Keratinocyte (primary cell): Measurements from ENCODE around the gene ABR. TPM values are rescaled to one million over a fixed set of nuclear protein-coding genes. Genes with fewer than 3 reads are reported as not detected.

Experiments
- DNase-seq: peaks from one replicate; pipeline ENCODE4 v3.0.0-alpha.2; 2011; ENCODE audit warnings: low read depth, missing footprints, low spot score
- FAIRE-seq: peaks from 2 replicates; lab custom pipeline; 2011; peaks lifted over from hg19 to GRCh38; lab: Jason Lieb, UNC
- H2AFZ ChIP-seq: 2 replicates; pipeline ENCODE4 v1.6.0; 2012; ENCODE audit warnings: low read length, control low read depth, inconsistent platforms; ENCODE audit not compliant: control insufficient read depth
- H3K27ac ChIP-seq: 2 replicates; pipeline ENCODE4 v1.5.1; 2011; ENCODE audit warnings: low read length; ENCODE audit not compliant: control insufficient read depth, insufficient read depth
- H3K27me3 ChIP-seq: 3 replicates; pipeline ENCODE4 v1.6.0; 2011; ENCODE audit warnings: low read length; ENCODE audit not compliant: control insufficient read depth, insufficient read depth; ENCODE audit errors: extremely low read depth
- H3K36me3 ChIP-seq, 2 experiments: 2 replicates in 1 of 2; 3 replicates in 1 of 2; pipeline ENCODE4 v1.5.1; 2011; ENCODE audit warnings: low read length in 2 of 2, mild to moderate bottlenecking in 1 of 2; ENCODE audit not compliant: control insufficient read depth in 2 of 2, insufficient read depth in 2 of 2; ENCODE audit errors: extremely low read depth in 1 of 2
- H3K4me1 ChIP-seq: 3 replicates; pipeline ENCODE4 v1.5.1; 2011; ENCODE audit warnings: low read length; ENCODE audit not compliant: control insufficient read depth, insufficient read depth; ENCODE audit errors: extremely low read depth
- H3K4me2 ChIP-seq: 3 replicates; pipeline ENCODE4 v1.6.0; 2011; ENCODE audit warnings: low read depth, low read length; ENCODE audit not compliant: control insufficient read depth, insufficient read depth; ENCODE audit errors: extremely low read depth
- H3K4me3 ChIP-seq, 3 experiments: fragments of 200-600 bp in 1 of 3; sonication (generic) in 1 of 3; 2 replicates in 2 of 3; 3 replicates in 1 of 3; pipeline ENCODE4 v1.5.1; 2011 to 2016; ENCODE audit warnings: low read length in 3 of 3, mild to moderate bottlenecking in 3 of 3, control low read depth in 2 of 3, inconsistent platforms in 1 of 3, low read depth in 1 of 3, mixed read lengths in 1 of 3, mixed run types in 1 of 3, moderate library complexity in 1 of 3; ENCODE audit not compliant: control insufficient read depth in 2 of 3, insufficient read depth in 2 of 3; ENCODE audit errors: extremely low read depth in 1 of 3
- H3K79me2 ChIP-seq: 2 replicates; pipeline ENCODE4 v1.6.0; 2012; ENCODE audit warnings: low read length; ENCODE audit not compliant: control insufficient read depth, insufficient read depth
- H3K9ac ChIP-seq: 3 replicates; pipeline ENCODE4 v1.6.0; 2011; ENCODE audit warnings: low read length; ENCODE audit not compliant: control insufficient read depth, insufficient read depth; ENCODE audit errors: extremely low read depth
- H3K9me1 ChIP-seq: 3 replicates; pipeline ENCODE4 v1.6.0; 2011; ENCODE audit warnings: low read length; ENCODE audit not compliant: control insufficient read depth, insufficient read depth; ENCODE audit errors: extremely low read depth
- H3K9me3 ChIP-seq: 2 replicates; pipeline ENCODE4 v1.5.1; 2012; ENCODE audit warnings: low read depth, low read length; ENCODE audit not compliant: control insufficient read depth
- H4K20me1 ChIP-seq: 3 replicates; pipeline ENCODE4 v1.6.0; 2011; ENCODE audit warnings: low read length; ENCODE audit not compliant: control insufficient read depth, insufficient read depth; ENCODE audit errors: extremely low read depth
- CTCF ChIP-seq, 3 experiments: IDR thresholded peaks in 1 of 3; conservative IDR thresholded peaks in 1 of 3; optimal IDR thresholded peaks in 1 of 3; 2 replicates in 2 of 3; 3 replicates in 1 of 3; pipeline versions ENCODE3 to v1.5.1; 2011; ENCODE audit warnings: low read length in 3 of 3, mild to moderate bottlenecking in 3 of 3, moderate library complexity in 2 of 3, control low read depth in 1 of 3, inconsistent platforms in 1 of 3; ENCODE audit not compliant: insufficient read depth in 2 of 3; ENCODE audit errors: extremely low read depth in 1 of 3
- EZH2 ChIP-seq: IDR thresholded peaks from one replicate; pipeline ENCODE4 v1.6.1; 2012; ENCODE audit warnings: inconsistent platforms, mild to moderate bottlenecking, low read length, moderate library complexity
- dilution Hi-C: fragments of 300-500 bp; cut with MboI; formaldehyde crosslinking; loops from one replicate; pipeline ENCODE4 v1.7.0; 2020; ENCODE audit warnings: low sequenced_read_pairs; ENCODE audit not compliant: extremely low pct_ligation_motif_present
- polyA plus RNA-seq, 5 experiments: library from polyadenylated mRNA; depleted of rRNA in 3 of 5; stranded (reverse) in 3 of 5; stranded (forward) in 1 of 5; unstranded in 1 of 5; fragments of >200 nt; gene quantifications; 1 replicate in 1 of 5; 2 replicates in 3 of 5; 3 replicates in 1 of 5; pipeline versions ENCODE4 v1.2.1 to v1.2.3, GENCODE V29; 2011 to 2012; ENCODE audit warnings: missing spikeins in 2 of 5, low read depth in 1 of 5, low replicate concordance in 1 of 5

ABR gene
- polyA plus RNA-seq, 1 donor (not counting 4 experiments of a cell fraction or from before 2014, with no cell fraction given) = 17.3 TPM

GRCh38 chr17:1123921-1124715, 55.7 kb downstream of the ABR start:
- Histone ChIP-seq H3K27me3 (peaks cover 16% of the 10 kb centered on the region), H3K27ac (no peak overlapping the region), H3K79me2 (no peaks in the 10 kb centered on the region), H3K9me3 (no peaks in the 10 kb centered on the region), H3K4me2 (no peak overlapping the region), H3K9me1 (no peaks in the 10 kb centered on the region), H3K4me1 (peaks cover 11% of the 10 kb centered on the region), H3K4me3 (no peak overlapping the region), H4K20me1 (no peaks in the 10 kb centered on the region), H2AFZ (no peak overlapping the region), H3K36me3 (no peaks in the 10 kb centered on the region), H3K9ac (no peak overlapping the region)
- TF ChIP-seq CTCF (optimal IDR thresholded peaks at IDR 0.05 in 1 of 3, IDR thresholded peaks at IDR 0.05 in 1 of 3, conservative IDR thresholded peaks at IDR 0.05 in 1 of 3; ENCODE audit: extremely low read depth in 1 of 3, insufficient read depth in 2 of 3, low read length in 3 of 3) (no peak), EZH2 (no peak)
- dilution Hi-C loops = no loop called here
- no peak for DNase-seq
- FAIRE-seq = no peak

DNA sequence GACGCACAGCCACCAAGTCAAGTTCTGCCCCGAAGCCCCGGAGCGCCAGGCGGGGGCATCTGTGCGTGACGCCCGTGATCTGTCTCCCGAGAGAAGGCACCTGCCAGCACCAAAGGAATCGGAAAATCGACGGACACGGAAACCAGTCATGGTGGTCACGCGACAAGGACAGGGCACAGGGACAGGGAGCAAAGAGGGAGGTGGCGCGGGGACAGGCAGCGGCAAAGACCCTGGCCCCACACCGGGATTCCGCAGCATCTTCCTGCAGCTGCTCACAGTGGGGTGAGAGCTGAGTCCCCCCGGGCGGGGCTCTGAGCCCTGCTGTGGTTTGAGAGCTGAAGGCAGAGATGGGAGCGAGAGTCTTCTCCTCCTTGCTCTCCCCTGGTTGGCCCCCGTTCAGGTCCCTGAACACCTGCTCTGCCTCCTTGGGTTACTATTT, 56.4 kb downstream of the ABR start:
- dilution Hi-C loops = no loop called here
- peaks cover 16% of the 10 kb centered on the region for H3K27me3 ChIP-seq
- peak overlapping the region; percentile 65 for H3K4me2 ChIP-seq
- H4K20me1 ChIP-seq = no peaks in the 10 kb centered on the region
- H3K27ac ChIP-seq = no peak overlapping the region
- DNase-seq (no peak), FAIRE-seq (no peak)
- no peak for TF ChIP-seq CTCF (optimal IDR thresholded peaks at IDR 0.05 in 1 of 3, IDR thresholded peaks at IDR 0.05 in 1 of 3, conservative IDR thresholded peaks at IDR 0.05 in 1 of 3; ENCODE audit: extremely low read depth in 1 of 3, insufficient read depth in 2 of 3, low read length in 3 of 3)
- no peak for TF ChIP-seq EZH2
- no peaks in the 10 kb centered on the region for H3K79me2 ChIP-seq
- no peak overlapping the region for H2AFZ ChIP-seq
- no peak overlapping the region for H3K4me3 ChIP-seq
- H3K36me3 ChIP-seq = no peaks in the 10 kb centered on the region
- no peak overlapping the region for H3K9ac ChIP-seq
- peaks cover 11% of the 10 kb centered on the region for H3K4me1 ChIP-seq
- H3K9me1 ChIP-seq = no peaks in the 10 kb centered on the region
- H3K9me3 ChIP-seq = no peaks in the 10 kb centered on the region
